Spleen (tissue), 11 donors: ENCODE data around the gene MTMR6. TPM values are rescaled to one million over a fixed set of nuclear protein-coding genes. Genes with fewer than 3 reads are reported as not detected.

ENCODE experiments used
- DNase-seq: peaks from one replicate; pipeline ENCODE4 v3.0.0-alpha.2; 2020
- H3K27ac ChIP-seq, 8 donors: fragments of 200-600 bp; sonication (generic) in 7 of 8; 1 replicate in 4 of 8; 2 replicates in 4 of 8; pipeline versions ENCODE4 v1.5.0 to v1.8.0; 2016 to 2021; ENCODE audit warnings: inconsistent platforms in 4 of 8, mild to moderate bottlenecking in 4 of 8, moderate library complexity in 1 of 8
- H3K27me3 ChIP-seq, 7 donors: fragments of 200-600 bp; sonication (generic) in 6 of 7; replicated peaks in 1 of 7; 1 replicate in 4 of 7; 2 replicates in 3 of 7; pipeline versions ENCODE4 v1.5.0 to v1.8.0; 2016 to 2021; ENCODE audit warnings: inconsistent platforms in 3 of 7, mild to moderate bottlenecking in 1 of 7
- H3K36me3 ChIP-seq, 6 donors: fragments of 200-600 bp; sonication (generic) in 5 of 6; 1 replicate in 4 of 6; 2 replicates in 2 of 6; pipeline versions ENCODE4 v1.5.0 to v1.8.0; 2016 to 2021; ENCODE audit warnings: inconsistent platforms in 2 of 6
- H3K4me1 ChIP-seq, 6 donors: fragments of 200-600 bp; sonication (generic) in 5 of 6; 1 replicate in 3 of 6; 2 replicates in 3 of 6; pipeline versions ENCODE4 v1.5.0 to v1.8.0; 2016 to 2021; ENCODE audit warnings: inconsistent platforms in 3 of 6
- H3K4me3 ChIP-seq, 8 donors: fragments of 200-600 bp; sonication (generic) in 7 of 8; 1 replicate in 4 of 8; 2 replicates in 4 of 8; pipeline versions ENCODE4 v1.5.0 to v1.8.0; 2016 to 2021; ENCODE audit warnings: inconsistent platforms in 4 of 8, mild to moderate bottlenecking in 4 of 8, moderate library complexity in 2 of 8
- H3K9me3 ChIP-seq, 8 donors: fragments of 200-600 bp; sonication (generic) in 7 of 8; 1 replicate in 4 of 8; 2 replicates in 4 of 8; pipeline versions ENCODE4 v1.5.0 to v1.8.0; 2016 to 2021; ENCODE audit warnings: inconsistent platforms in 4 of 8
- CTCF ChIP-seq, 11 experiments: fragments of 200-600 bp in 7 of 11; fragments of 450-650 bp in 4 of 11; sonication (generic) in 4 of 11; IDR thresholded peaks in 8 of 11; conservative IDR thresholded peaks in 3 of 11; 1 replicate in 7 of 11; 2 replicates in 4 of 11; pipeline versions ENCODE4 v1.4.0 to v1.8.0; 2016 to 2021; ENCODE audit warnings: antibody characterized with exemption in 11 of 11, inconsistent platforms in 4 of 11, mild to moderate bottlenecking in 1 of 11
- POLR2A ChIP-seq, 3 donors: fragments of 450-650 bp; IDR thresholded peaks; one replicate each; pipeline ENCODE4 v1.5.1; 2017; ENCODE audit warnings: antibody characterized with exemption in 3 of 3, mild to moderate bottlenecking in 1 of 3
- POLR2AphosphoS5 ChIP-seq, 3 donors: sonication (generic); formaldehyde crosslinking; IDR thresholded peaks; one replicate each; pipeline ENCODE4 v1.5.1; 2017; ENCODE audit warnings: antibody characterized with exemption in 3 of 3
- WGBS, 5 donors: extraction: QIAGEN DNeasy Blood & Tissue Kit in 3 of 5; methylation state at CpG; one replicate each; pipeline versions ENCODE4 v1.1.5 to v1.1.7; 2013 to 2018; 5-methylcytosine and 5-hydroxymethylcytosine counted together
- intact Hi-C: fragments of 100-400 bp; cut with DNase I; formaldehyde crosslinking; loops from one replicate; pipeline ENCODE4 v1.15.0; 2023; ENCODE audit warnings: low total_unique reads
- polyA plus RNA-seq, 3 donors: library from polyadenylated mRNA; stranded (reverse); fragments of 200-250 nt; gene quantifications; one replicate each; pipeline ENCODE4 v1.2.1, GENCODE V29; 2013
- total RNA-seq, 7 donors: library from RNA; depleted of rRNA in 3 of 7; stranded (reverse); fragments of >200 nt in 3 of 7; fragmentation: NEBNext Ultra II Directional in 4 of 7; extraction: Animal tissue kit (Norgen Biotek cat#: 25700) in 4 of 7; gene quantifications; one replicate each; pipeline versions ENCODE4 v1.1.0 to v1.2.1, GENCODE V29; 2016 to 2021
- donor health status: healthy with polysubstance abuse.
- donor health status: DM: no; HTN: no; CAD: no; lungs with moderate emphysema.
- donor health status: DM: no; HTN: no; CAD: no.
- donor health status: Bipolar disorder and iron deficiency.
- donor health status: healthy.
- donor health status: DM: no; HTN: no; CAD: no.
- donor health status: DM: yes; HTN: yes; CAD: no.

Gene MTMR6
- total and polyA plus RNA-seq, 10 donors, result 5.4 to 28.3 (median 19.1) TPM

- H3K27me3 ChIP-seq, result peaks cover 0 to 31% (median 0%) of the 10 kb centered on the region in 7 donors
- no peaks in the 10 kb centered on the region for H3K9me3 ChIP-seq
- intact Hi-C loops, result no loop called here
- no peak overlapping the region for H3K27ac ChIP-seq
- DNase-seq, result no peak
- H3K4me3 ChIP-seq, result no peak overlapping the region
- WGBS, 5 donors, result 61 to 77% (median 63%) methylated on average over 5 of the region's 5 CpGs
- no peaks in the 10 kb centered on the region for H3K36me3 ChIP-seq
- H3K4me1 ChIP-seq, result no peaks in the 10 kb centered on the region
- TF ChIP-seq POLR2A (IDR thresholded peaks at IDR 0.05) (no peak), CTCF (IDR thresholded peaks at IDR 0.05 in 8 of 11, conservative IDR thresholded peaks at IDR 0.05 in 3 of 11) (no peak), POLR2AphosphoS5 (IDR thresholded peaks at IDR 0.05) (no peak)
Measured at GRCh38 chr13:25218019-25218418, 69.3 kb downstream of the MTMR6 start.

- Histone ChIP-seq H3K4me3 (no peak overlapping the region), H3K4me1 (no peaks in the 10 kb centered on the region), H3K36me3 (no peaks in the 10 kb centered on the region), H3K27me3 (peaks cover 0 to 25% (median 0%) of the 10 kb centered on the region in 7 donors), H3K9me3 (no peaks in the 10 kb centered on the region), H3K27ac (no peak overlapping the region)
- intact Hi-C loops, result no loop called here
- 68 to 72% (median 70%) methylated on average over 11 to 12 of the region's 12 CpGs for WGBS, 5 donors
- no peak for TF ChIP-seq CTCF (IDR thresholded peaks at IDR 0.05 in 8 of 11, conservative IDR thresholded peaks at IDR 0.05 in 3 of 11)
- TF ChIP-seq POLR2A (IDR thresholded peaks at IDR 0.05), result no peak
- no peak for TF ChIP-seq POLR2AphosphoS5 (IDR thresholded peaks at IDR 0.05)
- no peak for DNase-seq
Measured at GRCh38 chr13:25217023-25217885, 70.0 kb downstream of the MTMR6 start.

- DNase-seq, result no peak
- TF ChIP-seq POLR2A (IDR thresholded peaks at IDR 0.05) (no peak), CTCF (IDR thresholded peaks at IDR 0.05 in 8 of 11, conservative IDR thresholded peaks at IDR 0.05 in 3 of 11) (no peak), POLR2AphosphoS5 (IDR thresholded peaks at IDR 0.05) (no peak)
- H3K9me3 ChIP-seq, result no peaks in the 10 kb centered on the region
- peaks cover 0 to 8% (median 0%) of the 10 kb centered on the region in 7 donors for H3K27me3 ChIP-seq
- WGBS, 5 donors, result 32 to 54% (median 43%) methylated on average over 3 of the region's 3 CpGs
- intact Hi-C loops, result no loop called here
- no peak overlapping the region for H3K27ac ChIP-seq
- no peaks in the 10 kb centered on the region for H3K4me1 ChIP-seq
- no peak overlapping the region for H3K4me3 ChIP-seq
- no peaks in the 10 kb centered on the region for H3K36me3 ChIP-seq
Measured at GRCh38 chr13:25215253-25215575, 72.1 kb downstream of the MTMR6 start.

GRCh38 chr13:25214491-25215252 is 72.6 kb downstream of the MTMR6 start:
- DNase-seq, result no peak
- WGBS, 5 donors, result 51 to 69% (median 59%) methylated on average over 6 of the region's 6 CpGs
- peaks cover 0 to 7% (median 0%) of the 10 kb centered on the region in 7 donors for H3K27me3 ChIP-seq

More at GRCh38 chr13:25214491-25215252, 72.6 kb downstream of the MTMR6 start:
- intact Hi-C loops, result no loop called here
- no peaks in the 10 kb centered on the region for H3K4me1 ChIP-seq
- H3K4me3 ChIP-seq, result no peak overlapping the region
- H3K36me3 ChIP-seq, result no peaks in the 10 kb centered on the region
- H3K27ac ChIP-seq, result no peak overlapping the region
- no peak for TF ChIP-seq CTCF (IDR thresholded peaks at IDR 0.05 in 8 of 11, conservative IDR thresholded peaks at IDR 0.05 in 3 of 11)
- TF ChIP-seq POLR2AphosphoS5 (IDR thresholded peaks at IDR 0.05), result no peak
- TF ChIP-seq POLR2A (IDR thresholded peaks at IDR 0.05), result no peak
- no peaks in the 10 kb centered on the region for H3K9me3 ChIP-seq
